HFFc6 (cell line): Measurements from ENCODE around the gene NCR1. TPM values are rescaled to one million over a fixed set of nuclear protein-coding genes. Genes with fewer than 3 reads are reported as not detected.

Source experiments
- DNase-seq: peaks from one replicate; pipeline ENCODE4 v3.0.0-alpha.2; 2018
- H3K27ac Mint-ChIP-seq: 2 replicates; pipeline ENCODE4 v1.8.0; 2020; ENCODE audit warnings: mild to moderate bottlenecking, mixed read lengths
- H3K27me3 Mint-ChIP-seq: 2 replicates; pipeline ENCODE4 v1.8.0; 2021; ENCODE audit warnings: mild to moderate bottlenecking, moderate library complexity, mixed read lengths; ENCODE audit not compliant: insufficient read depth
- H3K36me3 Mint-ChIP-seq: 2 replicates; pipeline ENCODE4 v1.8.0; 2021; ENCODE audit warnings: low read depth, mixed read lengths
- H3K4me1 Mint-ChIP-seq: 2 replicates; pipeline ENCODE4 v1.8.0; 2020; ENCODE audit warnings: low read depth, mixed read lengths
- H3K4me3 Mint-ChIP-seq: 2 replicates; pipeline ENCODE4 v1.8.0; 2020; ENCODE audit warnings: mild to moderate bottlenecking, moderate library complexity, mixed read lengths
- H3K9me3 Mint-ChIP-seq: 2 replicates; pipeline ENCODE4 v1.8.0; 2020; ENCODE audit warnings: mild to moderate bottlenecking, mixed read lengths
- total RNA-seq, 6 experiments: library from RNA; stranded (reverse); fragmentation: NEBNext Ultra II Directional; extraction: Animal tissue kit (Norgen Biotek cat#: 25700); gene quantifications; 2 replicates in 1 of 6; 3 replicates in 5 of 6; pipeline ENCODE4 v1.2.3, GENCODE V29; 2021
- TF ChIP-seq, protein P1 (sequence below): fragments of 200-600 bp; sonication (generic); IDR thresholded peaks from 2 replicates; pipeline ENCODE4 v1.5.0; 2021; ENCODE audit warnings: antibody characterized with exemption, mild to moderate bottlenecking

NCR1 gene
- total RNA-seq, 6 experiments from 2014 or later: not detected

DNA sequence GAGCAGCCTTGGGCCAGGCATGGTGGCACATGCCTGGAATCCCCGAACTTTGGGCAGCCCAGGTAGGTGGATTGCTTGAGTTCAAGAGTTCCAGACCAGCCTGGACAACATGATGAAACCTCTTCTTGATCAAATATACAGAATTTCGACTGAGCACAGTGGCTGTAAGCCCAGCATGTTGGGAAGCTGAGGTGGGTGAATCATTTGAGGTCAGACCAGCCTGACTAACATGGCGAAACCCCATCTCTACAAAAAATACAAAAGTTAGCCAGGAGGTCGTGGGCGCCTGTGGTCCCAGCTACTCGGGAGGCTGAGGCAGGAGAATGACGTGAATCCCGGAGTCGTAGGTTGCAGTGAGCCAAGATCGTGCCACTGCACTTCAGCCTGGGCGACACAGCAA is 49.4 kb downstream of the NCR1 start:
- peaks cover 29% of the 10 kb centered on the region for H3K9me3 Mint-ChIP-seq
- H3K4me3 Mint-ChIP-seq: no peak overlapping the region
- DNase-seq: no peak
- H3K36me3 Mint-ChIP-seq: no peaks in the 10 kb centered on the region
- no peaks in the 10 kb centered on the region for H3K4me1 Mint-ChIP-seq
- TF ChIP-seq, protein P1, sequence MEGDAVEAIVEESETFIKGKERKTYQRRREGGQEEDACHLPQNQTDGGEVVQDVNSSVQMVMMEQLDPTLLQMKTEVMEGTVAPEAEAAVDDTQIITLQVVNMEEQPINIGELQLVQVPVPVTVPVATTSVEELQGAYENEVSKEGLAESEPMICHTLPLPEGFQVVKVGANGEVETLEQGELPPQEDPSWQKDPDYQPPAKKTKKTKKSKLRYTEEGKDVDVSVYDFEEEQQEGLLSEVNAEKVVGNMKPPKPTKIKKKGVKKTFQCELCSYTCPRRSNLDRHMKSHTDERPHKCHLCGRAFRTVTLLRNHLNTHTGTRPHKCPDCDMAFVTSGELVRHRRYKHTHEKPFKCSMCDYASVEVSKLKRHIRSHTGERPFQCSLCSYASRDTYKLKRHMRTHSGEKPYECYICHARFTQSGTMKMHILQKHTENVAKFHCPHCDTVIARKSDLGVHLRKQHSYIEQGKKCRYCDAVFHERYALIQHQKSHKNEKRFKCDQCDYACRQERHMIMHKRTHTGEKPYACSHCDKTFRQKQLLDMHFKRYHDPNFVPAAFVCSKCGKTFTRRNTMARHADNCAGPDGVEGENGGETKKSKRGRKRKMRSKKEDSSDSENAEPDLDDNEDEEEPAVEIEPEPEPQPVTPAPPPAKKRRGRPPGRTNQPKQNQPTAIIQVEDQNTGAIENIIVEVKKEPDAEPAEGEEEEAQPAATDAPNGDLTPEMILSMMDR: no peak
- H3K27ac Mint-ChIP-seq: no peak overlapping the region
- peaks cover 3% of the 10 kb centered on the region for H3K27me3 Mint-ChIP-seq

DNA sequence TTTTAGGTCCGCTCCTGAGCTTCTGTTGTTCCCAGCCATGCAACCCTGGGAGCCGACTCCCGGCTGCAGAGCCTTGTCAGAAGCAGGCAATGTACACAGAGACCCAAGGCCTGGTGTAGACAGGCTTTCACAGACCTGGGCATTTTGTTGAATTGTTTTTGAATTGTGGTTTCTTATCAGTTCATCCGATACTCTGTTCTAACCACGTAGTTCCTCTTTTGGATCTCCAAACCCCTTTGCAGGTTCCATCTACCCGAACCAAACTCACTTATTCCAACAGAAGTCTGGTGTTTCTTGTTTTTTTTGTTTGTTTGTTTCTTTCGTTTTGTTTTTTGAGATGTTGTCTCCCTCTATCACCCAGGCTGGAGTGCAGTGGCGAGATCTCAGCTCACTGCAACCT is 53.9 kb downstream of the NCR1 start:
- H3K9me3 Mint-ChIP-seq: peaks cover 18% of the 10 kb centered on the region

More for the DNA sequence above, 53.9 kb downstream of the NCR1 start:
- TF ChIP-seq, protein P1: no peak
- Mint-ChIP-seq H3K4me1 (no peaks in the 10 kb centered on the region), H3K27ac (no peak overlapping the region), H3K27me3 (peaks cover 2% of the 10 kb centered on the region; the same call in 1 of the 2 replicates), H3K36me3 (no peaks in the 10 kb centered on the region), H3K4me3 (no peak overlapping the region)
- no peak for DNase-seq

Other genes with a start within 250 kb of the NCR1 start
- not detected for gene LILRB4, start 243.2 kb upstream of the NCR1 start, total RNA-seq
- not detected for gene KIR3DL3, start 181.7 kb upstream of the NCR1 start, total RNA-seq
- not detected for gene KIR2DL3, start 167.6 kb upstream of the NCR1 start, total RNA-seq
- not detected for gene KIR2DL1, start 136.4 kb upstream of the NCR1 start, total RNA-seq
- gene KIR2DL4, start 102.5 kb upstream of the NCR1 start, total RNA-seq: not detected
- gene KIR3DL1, start 89.7 kb upstream of the NCR1 start, total RNA-seq: not detected
- not detected for gene KIR2DS4, start 73.5 kb upstream of the NCR1 start, total RNA-seq
- gene KIR3DL2, start 55.7 kb upstream of the NCR1 start, total RNA-seq: not detected
- gene FCAR, start 31.9 kb upstream of the NCR1 start, total RNA-seq: not detected
- not detected for gene NLRP7, start 41.4 kb downstream of the NCR1 start, total RNA-seq
- under 1 TPM in 1 of 6 experiments, not detected in 5; 0.26 TPM for gene NLRP2, start 60.2 kb downstream of the NCR1 start, total RNA-seq
- not detected for gene GP6, start 132.1 kb downstream of the NCR1 start, total RNA-seq
- gene RDH13, start 157.0 kb downstream of the NCR1 start, total RNA-seq: 1 to 10 TPM; 2.4 to 3.3 (median 2.8) TPM
- under 1 TPM in 5 of 6 experiments, not detected in 1; 0.55 to 0.94 (median 0.64) TPM for gene EPS8L1, start 169.7 kb downstream of the NCR1 start, total RNA-seq
- gene PPP1R12C, start 211.5 kb downstream of the NCR1 start, total RNA-seq: 10 to 100 TPM; 82.7 to 96.0 (median 91.9) TPM
- 1 to 10 TPM; 4.1 to 8.8 (median 7.3) TPM for gene TNNT1, start 243.1 kb downstream of the NCR1 start, total RNA-seq